ENCODE data around the gene BACE2.
"Not testable (repeated sequence)": the region's sequence is repeated elsewhere in the genome, so short reads cannot be mapped to it uniquely, and the experiment has no call there.

The BACE2 gene

DNA sequence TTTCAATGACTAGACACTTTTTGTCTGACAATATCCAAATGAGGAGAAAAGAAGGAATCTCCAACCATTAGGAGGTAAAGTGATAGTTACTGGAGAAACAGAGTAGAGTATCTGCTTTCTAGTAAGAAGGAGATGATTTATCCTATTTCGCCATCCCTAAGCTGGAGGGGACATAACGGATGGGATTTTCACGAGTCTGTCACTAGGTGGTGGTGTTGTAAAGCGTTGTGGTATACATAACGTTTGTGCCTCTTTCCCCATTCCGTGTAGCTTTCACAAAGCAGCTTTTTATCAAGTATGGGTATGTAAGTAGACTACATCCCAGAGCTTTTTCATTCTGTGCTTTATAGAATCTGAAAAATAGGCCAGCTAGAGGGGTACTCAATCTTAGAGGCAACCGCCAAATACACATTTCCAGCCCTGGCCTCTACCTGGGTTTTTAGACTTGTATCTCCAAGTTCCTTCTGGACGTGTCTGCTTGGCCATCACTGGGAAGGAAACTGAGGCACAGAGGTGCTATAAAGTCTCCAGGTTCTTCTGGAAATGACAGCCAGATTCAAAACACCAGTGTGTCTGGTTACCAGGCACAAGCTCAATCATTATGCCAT, 115.4 kb downstream of the BACE2 start:
- no peak for DNase-seq

DNA sequence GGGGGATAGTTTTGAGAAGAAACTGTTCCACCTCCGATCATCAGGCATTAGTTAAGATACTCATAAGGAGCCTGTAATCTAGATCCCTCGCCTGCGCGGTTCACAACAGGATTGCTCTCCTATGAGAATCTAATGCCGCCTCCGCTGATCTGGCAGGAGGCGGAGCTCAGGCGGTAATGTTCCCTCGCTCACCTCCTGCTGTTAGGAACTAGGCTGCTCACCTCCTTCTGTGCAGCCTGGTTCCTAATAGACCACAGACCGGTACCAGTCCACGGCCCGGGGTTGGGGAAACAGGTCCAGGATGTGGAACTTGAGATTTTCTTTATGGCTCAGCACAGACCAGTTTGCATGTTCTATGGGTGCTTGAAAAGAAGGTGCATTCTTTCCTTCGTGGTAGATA, 121.5 kb downstream of the BACE2 start:
- DNase-seq = no peak

DNA sequence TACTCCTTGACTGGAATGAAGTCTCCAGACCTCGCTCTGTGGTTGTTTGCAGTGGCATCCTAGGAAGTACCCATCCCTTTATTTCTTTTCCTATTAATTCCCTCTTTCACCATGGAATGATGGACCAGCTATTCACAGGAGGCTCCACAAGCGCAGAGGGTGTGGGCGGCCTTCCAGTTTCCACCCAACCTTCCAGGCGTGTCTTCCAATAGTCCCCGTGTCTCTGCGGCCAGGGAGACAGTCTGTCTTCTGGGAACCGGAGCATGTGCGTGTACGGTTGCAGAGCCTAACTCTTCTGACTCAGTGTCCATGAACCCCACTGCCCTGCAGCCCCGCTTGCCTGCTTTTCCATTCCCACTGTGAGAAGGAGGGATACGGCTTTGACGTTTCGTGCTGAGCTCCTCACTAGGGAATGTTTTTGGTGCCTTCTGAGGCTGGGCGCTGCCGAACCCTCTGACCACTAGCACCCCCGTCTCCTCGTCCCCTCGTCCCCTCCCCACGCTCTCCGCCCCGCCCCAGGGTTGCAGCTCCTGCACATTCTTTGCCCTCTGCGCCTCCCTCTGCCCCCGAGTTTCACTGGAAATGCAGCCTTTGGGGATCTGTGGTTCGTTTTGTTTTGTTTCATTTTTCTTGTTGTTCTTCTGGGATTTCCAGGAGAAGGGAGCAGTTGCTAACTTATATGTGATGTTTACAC, 122.3 kb downstream of the BACE2 start:
- no peak for DNase-seq

DNA sequence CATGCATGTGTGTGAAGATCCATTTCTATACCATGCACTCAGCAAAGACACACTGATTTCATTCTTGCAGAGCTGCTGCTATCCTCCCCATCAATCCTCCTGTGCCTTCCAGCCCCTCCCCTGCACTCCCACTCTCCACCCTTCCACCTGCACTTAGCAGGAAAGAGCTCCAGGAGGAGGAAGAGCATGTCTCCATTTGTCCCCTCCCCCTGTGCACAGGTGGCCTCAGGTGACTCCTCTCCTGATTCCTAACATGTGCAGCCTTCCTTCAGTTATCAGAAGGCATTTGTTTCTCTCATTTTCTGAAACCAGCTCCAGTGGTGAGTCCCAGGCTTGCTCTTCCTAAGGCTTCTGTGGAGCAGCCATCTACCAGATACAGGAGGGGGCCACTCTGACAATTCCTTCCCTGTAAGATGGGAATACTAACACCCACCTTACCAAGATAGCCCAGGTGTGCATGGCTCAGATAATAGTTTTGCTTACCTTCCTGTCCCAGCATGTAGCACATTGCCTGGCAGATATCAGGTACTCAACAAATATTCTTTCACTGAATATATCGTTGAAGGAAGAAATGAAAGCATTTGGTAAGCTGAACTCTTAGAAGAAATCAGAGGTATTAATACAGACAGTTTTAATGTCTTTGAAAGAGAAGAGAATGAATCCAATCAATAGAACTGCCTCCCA, 126.7 kb downstream of the BACE2 start:
- no peak for DNase-seq

DNA sequence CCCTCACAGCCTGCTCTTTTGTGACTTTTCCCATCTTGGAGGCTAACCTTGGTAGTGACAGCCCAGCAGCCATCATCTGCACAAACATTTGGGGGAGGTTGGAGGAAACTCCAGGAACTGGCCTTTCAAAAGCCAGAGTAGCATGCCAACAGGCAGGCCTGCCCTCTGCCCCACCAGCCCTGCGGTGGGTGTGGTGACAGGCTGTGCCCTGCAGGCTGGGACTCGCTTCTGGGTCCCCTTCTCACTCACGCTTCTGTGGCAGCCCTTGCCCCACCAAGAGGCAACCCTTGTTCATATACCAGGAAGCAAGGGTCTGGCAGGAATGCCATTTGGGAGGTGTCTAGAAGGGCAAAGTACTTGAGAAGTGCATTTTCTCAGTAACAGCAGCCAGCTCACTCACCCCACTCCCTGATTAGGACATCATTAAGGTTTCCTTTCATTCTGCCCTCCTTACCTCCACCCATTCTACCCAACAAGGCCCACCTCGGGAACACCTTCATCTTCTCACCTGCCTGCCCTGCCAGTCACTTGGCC, 127.8 kb downstream of the BACE2 start:
- no peak for DNase-seq

DNA sequence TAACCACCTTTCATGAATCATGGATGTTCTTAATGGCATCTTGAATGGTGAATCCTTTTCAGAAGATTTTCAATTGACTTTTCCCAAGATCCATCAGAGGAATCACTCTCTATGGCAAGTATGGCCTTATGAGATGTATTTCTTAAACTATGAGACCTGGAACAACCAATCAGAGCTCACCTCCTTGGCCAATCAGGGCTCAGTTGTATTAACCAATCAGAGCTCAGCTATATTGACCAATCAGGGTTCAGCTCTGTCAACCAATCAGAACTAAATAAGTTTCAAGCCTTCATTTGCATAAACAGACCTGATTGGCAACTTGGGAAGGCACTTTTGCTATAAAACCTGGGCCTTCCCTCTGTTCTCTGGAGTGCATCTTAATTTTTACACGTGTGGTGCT, 135.0 kb downstream of the BACE2 start:
- no peak for DNase-seq

DNA sequence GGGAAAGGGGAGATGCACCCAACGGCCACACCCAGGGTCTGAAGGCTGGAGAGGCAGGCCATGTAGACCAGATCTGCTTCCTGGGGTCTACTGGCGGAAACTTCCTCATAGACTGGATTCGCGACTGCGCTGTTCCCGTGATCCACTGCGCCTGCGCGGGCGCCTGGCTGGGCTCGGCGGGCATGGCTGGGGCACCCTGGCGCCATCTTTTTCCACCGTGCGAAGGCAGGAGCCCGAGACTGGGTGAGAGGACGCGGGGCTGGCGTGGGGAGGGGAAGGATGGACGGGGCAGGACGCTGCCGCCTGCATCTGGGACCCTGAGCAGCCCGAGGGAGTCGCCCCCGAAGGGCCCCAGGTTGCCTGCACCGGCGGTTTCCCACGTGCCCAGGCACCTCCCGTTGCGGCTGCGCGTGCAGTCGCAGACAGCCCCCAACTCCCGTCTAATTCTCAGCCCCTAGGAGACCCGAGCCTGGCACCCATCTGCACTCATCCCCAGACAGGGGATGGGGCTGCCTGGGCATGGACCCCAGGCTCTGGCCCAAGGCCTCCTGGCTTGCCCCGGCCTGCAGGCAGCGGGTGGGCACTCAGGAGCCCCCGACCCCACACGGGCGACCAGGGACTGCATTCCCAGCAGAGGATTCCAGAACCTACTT, 136.2 kb downstream of the BACE2 start:
- DNase-seq = no peak

DNA sequence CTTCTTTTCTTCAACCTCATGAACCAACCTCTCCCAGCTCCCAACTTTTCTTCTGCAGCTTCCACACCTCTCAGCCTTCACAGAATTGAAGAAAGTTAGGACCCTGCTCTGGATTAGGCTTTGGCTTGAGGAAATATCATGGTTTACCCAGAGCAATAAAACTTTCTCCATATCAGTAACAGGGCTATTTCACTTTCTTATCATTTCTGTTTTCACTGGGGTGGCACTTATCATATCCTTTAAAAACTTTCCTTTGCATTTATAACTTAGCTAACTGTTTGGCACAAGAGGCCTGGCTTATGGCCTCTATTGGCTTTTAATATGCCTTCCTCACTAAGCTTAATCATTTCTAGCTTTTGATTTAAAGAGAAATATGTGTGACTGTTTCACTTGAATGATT, 139.3 kb downstream of the BACE2 start:
- no peak for DNase-seq

DNA sequence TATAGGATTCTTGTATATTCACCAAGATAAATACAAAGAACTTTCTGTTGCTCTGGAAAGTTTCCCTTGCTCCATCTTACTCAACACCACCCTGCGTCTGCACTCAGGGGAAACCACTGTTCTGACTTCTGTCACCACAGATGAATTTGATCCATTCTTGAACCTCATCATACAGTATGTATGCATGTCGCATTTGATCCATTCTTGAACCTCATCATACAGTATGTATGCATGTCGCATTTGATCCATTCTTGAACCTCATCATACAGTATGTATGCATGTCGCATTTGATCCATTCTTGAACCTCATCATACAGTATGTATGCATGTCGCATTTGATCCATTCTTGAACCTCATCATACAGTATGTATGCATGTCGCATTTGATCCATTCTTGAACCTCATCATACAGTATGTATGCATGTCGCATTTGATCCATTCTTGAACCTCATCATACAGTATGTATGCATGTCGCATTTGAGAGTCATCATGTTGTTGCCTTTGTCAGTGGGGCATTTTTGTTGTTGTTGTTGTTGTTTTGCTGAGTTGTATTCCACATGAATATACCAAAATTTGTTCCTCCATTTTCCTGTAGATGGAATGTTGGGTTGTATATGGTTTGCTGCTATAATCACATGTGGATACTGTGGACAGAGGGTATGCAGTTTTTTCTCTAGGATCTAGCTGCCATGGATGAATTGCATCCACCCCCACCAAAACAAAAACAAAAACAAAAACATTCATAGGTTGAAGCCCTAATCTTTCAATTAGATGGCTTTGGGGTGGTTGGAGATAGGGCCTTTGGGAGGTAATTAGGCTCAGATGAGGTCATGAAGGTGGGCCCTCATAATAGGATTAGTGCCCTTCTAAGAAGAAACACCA, 145.6 kb downstream of the BACE2 start:
- DNase-seq = not testable (repeated sequence)

DNA sequence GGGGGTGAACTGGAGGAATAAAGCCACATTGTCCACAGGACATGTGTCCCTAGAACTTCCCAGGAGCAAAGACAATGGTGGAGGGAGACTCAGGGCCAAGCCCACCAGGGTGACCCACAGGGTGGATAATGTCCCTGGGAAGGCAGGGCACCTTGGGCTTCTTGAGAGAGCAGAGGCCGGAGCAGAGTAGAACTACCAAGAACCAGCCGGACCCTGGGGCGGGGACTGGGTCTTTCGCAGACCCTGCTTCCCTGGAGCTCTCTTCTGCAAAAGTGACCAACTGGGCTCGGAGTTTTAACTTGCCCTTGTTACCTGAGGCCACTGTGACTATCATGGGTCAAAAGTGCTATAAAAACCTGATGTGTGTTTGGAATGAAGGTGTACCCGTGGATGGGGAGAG, 147.8 kb downstream of the BACE2 start:
- DNase-seq = no peak

DNA sequence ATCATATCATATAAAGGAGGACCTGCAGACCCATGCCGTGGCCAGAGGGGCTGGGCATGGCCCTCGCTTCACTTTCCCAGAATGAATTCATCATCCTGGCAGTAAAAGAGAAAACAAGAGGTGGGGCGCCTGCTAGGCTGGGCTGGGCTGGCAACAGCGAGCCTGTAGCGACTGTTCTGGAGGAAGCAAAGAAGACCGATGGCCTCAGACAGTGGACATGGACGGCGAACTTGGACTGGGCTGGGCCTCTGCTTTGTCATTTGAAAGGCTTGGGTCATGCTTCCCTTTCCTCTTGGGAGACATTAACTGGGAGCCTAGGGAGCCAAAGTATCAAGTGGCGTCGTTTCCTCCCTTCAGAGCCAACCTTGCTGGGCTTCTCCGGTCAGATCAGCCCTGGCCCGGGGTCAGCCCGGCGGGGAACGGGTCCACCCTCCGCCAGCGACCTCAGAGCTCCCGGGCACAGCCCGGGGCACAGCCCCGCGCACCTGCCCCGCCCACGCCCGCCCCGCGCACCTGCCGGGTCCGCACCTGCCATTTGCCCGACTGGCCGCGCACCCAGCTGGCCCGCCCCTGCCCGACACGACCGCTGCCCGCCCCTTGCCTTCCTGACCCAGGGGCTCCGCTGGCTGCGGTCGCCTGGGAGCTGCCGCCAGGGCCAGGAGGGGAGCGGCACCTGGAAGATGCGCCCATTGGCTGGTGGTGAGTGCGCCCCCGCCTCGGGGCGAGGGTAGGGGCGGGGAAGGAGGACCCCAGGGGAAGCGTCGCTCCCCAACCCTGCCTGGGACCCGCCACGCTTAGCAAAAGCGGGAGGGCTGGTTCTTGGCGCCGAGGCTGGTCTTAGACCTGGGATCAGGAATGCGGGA, 148.5 kb downstream of the BACE2 start, which contains the start of gene FAM3B:
Gene FAM3B, plus strand, starts transcription at position 602 of the 863 bp plus-strand sequence. Its CDS starts 79 bp downstream, at position 681.
- no peak for DNase-seq

DNA sequence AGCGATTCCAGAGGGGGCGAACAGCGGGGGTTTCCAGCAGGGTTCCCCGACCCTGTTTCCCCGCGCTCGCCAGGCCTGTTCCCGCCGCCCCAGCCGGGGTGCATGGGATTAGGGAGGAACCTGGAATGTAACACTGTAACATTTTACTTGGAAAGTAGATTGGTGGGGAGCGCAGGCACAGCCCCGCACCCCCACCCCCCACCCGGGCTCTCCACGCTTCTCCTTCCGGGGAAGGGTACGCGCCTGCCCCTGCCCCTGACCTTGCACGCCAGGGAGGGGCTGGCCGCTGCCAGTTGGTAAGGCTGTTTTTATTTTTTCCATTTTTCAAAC, 149.1 kb downstream of the BACE2 start:
- no peak for DNase-seq

DNA sequence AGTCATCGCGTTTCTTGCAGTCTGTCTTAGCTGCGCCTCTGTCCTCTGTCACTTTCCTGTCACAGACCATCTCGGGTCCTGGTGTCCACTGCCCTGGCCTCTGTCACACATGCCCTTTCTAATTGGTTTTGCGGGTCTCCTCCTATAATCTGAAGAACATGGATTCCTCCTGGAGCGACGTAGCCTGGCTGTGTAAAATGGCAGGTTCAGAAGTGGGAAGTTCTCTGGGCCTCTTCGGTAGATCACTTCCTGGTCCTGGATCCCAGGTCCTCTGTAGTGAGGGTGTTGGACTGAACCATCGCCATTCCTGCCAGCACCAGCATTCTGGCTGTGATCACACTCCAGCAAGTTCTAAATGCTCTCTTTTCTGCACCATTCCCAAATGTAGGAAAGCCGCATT, 149.5 kb downstream of the BACE2 start:
- DNase-seq = no peak

DNA sequence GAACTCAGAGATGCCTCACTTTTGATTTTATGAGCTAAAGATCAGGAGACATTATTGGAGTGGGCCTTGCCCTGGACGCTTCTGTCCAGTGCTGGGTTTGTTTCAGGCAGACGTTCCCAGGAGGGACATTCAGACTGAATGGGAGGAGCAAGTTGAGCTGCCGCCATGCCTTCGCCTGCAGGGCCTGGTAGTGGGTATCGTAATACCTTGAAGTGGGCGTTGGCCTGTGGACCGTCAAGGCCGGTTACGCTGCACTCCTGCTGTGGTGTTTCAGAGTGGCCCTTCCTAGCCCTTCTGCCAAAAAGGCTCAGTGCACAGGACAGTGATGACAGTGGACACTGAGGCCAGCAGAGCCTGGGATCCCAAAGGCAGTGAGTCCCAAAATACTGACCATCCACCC, 150.3 kb downstream of the BACE2 start:
- DNase-seq = no peak

DNA sequence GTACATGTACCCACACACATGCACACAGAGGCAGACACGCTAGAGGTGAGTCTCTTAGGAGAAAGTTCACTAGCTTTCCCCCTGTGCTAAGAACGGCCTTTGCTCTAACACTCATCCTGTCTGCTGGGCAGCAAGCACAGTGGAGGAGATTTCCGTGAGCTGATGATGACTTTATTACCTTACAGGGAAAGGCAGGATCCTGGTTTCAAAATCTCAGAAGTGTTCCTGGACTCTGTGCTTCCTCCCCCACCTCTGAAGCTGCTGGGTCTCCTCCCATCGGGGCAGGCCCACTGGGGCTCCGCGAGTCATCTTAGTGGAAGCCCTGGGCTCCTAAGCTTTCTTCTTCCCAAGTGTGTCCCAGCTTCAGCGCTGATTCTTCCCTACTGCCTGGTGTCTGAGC, 151.3 kb downstream of the BACE2 start:
- no peak for DNase-seq

DNA sequence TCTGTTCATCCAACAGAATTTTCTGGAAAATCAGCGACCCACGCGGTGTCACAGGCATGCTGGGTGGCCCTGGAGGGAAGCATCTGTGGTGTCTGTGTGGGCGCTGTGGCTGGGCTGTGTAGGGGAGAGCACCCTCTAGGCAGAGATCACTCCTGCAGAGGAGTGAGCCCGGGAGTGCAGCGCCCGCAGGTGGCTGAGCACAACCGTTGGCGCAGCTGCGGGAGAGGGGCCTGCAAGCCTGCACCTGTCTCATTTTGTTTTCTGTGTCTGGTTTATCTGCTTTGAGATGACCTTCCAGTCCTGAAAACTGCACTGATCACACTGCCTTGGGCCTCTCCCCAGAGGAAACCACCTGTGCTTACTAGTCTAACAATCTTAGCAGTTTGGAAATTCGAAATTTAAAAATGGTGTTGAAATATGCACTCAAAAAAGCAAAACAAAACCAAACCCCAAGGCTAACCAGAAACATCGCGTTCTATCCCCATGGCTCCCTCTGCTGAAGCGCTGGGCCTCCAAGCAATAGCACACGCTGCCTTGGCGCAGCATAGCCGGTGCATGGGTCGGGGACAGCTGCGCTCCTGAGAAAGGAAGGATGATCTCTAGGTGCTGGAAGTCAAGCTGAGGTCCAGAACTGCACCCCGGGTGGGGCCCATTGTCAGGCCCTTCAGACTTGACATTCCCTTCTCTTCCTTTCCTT, 153.4 kb downstream of the BACE2 start:
- DNase-seq = no peak

DNA sequence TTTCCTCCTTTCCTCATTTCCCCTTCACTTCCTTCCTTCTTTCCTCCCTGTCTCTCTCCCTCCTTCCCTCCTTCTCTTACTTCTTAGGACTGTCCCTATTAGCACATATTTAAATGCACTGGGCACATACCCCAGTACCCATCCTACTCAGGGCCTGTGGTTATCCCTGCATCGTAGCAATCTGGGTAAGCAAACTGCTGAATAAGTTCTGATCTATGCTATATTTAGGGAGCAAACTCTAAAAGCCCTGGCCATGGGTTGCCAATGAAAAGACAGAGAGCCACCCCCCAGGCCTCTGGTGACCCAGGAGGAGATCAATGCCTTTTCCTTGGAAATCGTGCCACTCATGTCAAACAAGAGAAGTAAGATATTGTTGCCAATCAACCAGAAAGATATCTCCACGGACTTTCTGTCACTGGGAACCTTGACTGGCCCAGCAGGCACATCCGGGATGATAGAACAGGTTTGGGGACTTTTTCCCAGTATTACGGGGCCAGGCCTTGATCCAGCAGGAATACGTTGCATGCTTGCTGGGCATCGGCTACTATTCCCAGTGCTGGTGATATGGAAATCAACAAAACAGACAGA, 154.0 kb downstream of the BACE2 start:
- DNase-seq = no peak

DNA sequence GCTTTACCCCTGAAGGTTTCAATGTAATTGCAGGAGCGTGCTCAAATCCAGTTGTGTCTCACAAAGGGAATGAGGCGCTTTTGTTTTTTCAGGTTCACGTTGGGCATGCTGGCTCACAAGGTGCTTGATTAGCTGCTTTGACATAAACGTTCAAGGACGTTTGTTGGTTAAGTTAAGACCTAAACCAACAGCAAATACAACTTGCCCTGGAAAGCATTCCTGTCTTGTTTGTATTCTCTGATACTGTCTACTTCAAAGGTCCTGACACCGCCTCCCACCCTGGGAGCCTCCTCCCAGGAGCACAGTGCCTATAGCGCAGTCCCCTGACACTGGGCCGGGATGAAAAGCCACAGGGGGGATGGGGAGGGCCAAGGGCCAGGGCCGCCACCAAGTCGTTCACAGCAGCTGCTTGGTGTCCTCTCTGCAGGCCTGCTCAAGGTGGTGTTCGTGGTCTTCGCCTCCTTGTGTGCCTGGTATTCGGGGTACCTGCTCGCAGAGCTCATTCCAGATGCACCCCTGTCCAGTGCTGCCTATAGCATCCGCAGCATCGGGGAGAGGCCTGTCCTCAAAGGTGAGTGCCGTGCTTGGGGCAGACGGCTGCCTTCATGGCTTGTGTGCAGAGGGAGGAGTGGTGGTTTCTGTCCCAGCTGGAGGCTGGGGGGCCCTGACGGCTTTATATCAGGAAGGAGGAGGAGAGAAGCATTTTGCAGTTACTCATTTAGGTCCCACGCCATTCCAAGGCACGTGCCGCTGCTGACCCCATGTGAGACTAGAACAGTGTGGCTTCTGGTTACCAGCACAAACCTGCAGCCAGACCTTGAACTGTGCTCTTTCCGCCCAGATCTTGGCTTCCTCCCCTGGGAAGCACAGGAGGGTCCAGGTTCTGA, 154.8 kb downstream of the BACE2 start:
- no peak for DNase-seq

DNA sequence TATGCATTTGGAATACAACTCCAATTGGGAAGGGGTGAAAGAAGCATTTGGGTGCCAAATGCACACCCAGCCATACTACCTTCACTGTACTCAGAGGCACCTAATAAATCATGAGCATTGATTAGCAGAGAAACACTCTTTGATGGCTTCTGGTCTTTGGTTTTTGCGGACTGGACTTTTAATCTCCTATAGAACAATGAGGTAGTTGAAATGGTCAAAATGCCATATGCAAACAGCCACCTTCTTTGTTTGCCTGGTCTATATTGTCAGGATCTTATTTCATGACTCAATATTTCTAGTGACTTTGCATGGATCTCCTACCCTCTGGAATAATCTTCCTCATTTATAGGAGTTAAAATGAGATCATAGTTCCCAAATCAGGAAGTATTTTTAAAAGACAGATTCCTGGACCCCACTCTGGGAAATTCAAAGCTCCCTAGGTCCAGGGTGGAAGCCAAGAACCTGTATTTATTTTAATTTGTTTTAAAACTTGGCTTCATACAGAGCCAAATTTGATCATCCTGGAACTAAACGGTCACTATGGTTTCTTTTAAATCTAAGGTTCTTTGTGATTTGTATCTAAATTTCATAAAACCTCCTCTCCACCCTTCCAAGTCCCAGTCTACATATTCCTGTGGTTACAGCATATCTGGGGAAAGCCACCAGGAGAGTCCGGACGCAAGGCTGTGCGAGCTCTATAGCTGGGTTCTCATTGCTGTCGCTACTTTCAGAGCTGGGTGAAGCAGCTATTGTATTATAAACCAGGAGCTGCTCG, 157.4 kb downstream of the BACE2 start:
- DNase-seq = no peak
